ENCODE data around the gene TRIOBP.

- TF ChIP-seq CTCF (conservative IDR thresholded peaks at IDR 0.05) (no peak), ZFX (IDR thresholded peaks at IDR 0.05) (no peak)
Measured at GRCh38 chr22:37716708-37717107, 19.9 kb downstream of the TRIOBP start.
